Measurements from ENCODE around the gene AGAP1. TPM values are rescaled to one million over a fixed set of nuclear protein-coding genes. Genes with fewer than 3 reads are reported as not detected.

AGAP1 gene
- total RNA-seq, 1 donor from 2014 or later, result 44.0 TPM

- Mint-ChIP-seq H3K9me3 (no peaks in the 10 kb centered on the region), H3K27me3 (ENCODE audit: low read depth) (no peaks in the 10 kb centered on the region), H3K36me3 (peaks cover 3% of the 10 kb centered on the region), H3K4me3 (no peak overlapping the region), H3K4me1 (no peaks in the 10 kb centered on the region), H3K27ac (no peak overlapping the region)
- no peak for DNase-seq (ENCODE audit: low spot score in 2 of 2, unreplicated experiment in 2 of 2)
- TF ChIP-seq CTCF (IDR thresholded peaks at IDR 0.05; ENCODE audit: unreplicated experiment), result no peak
These were observed 235.1 kb downstream of the AGAP1 start for GRCh38 chr2:235728800-235729556.

- H3K4me3 Mint-ChIP-seq, result no peak overlapping the region
- no peak overlapping the region for H3K27ac Mint-ChIP-seq
- no peaks in the 10 kb centered on the region for H3K4me1 Mint-ChIP-seq
- H3K36me3 Mint-ChIP-seq, result peaks cover 3% of the 10 kb centered on the region
- H3K9me3 Mint-ChIP-seq, result no peaks in the 10 kb centered on the region
- DNase-seq (ENCODE audit: low spot score in 2 of 2, unreplicated experiment in 2 of 2), result no peak
- no peaks in the 10 kb centered on the region for H3K27me3 Mint-ChIP-seq (ENCODE audit: low read depth)
- no peak for TF ChIP-seq CTCF (IDR thresholded peaks at IDR 0.05; ENCODE audit: unreplicated experiment)
These were observed 235.7 kb downstream of the AGAP1 start for GRCh38 chr2:235729557-235729947.

DNA sequence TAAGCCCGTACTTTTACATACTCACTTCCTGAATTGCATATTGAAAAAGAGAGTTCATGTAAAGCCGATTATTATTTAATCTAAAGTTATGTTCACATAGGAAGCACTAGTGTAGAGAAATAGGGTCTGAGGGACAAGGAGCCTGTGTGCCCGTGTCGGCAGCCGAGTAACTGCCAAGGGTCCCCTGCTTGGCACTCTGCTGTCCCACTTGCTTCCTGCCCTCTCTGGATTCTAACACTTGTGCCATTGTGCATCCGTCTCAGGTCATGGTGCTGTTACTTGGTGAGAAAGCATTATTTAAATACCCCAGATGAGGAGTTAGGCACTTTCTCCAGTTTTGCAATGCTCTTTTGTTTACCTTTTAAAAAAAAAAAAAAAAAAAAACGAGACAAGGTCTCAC, 236.3 kb downstream of the AGAP1 start:
- Mint-ChIP-seq H3K27me3 (ENCODE audit: low read depth) (no peaks in the 10 kb centered on the region), H3K36me3 (peaks cover 3% of the 10 kb centered on the region), H3K27ac (no peak overlapping the region), H3K9me3 (no peaks in the 10 kb centered on the region), H3K4me1 (no peaks in the 10 kb centered on the region), H3K4me3 (no peak overlapping the region)
- TF ChIP-seq CTCF (IDR thresholded peaks at IDR 0.05; ENCODE audit: unreplicated experiment), result no peak
- DNase-seq (ENCODE audit: low spot score in 2 of 2, unreplicated experiment in 2 of 2), result no peak

DNA sequence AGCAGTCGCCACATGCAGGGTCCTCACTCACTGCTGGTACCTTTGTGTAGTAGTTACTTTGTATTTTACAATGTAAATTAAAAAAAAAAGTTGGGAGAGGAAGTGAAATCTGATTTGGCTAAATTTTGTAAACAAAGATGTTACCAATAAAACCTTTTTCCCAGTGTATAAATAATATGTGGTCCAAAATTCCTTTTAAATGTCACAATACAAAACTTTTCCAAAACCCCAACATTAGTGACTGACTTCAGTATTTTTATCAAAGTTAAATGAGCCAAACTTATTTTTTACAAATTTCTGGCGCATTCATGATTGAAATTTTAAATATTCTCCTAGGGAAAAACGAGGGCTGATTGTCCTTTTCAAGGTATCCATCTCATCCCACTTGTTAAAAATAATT, 239.9 kb downstream of the AGAP1 start:
- no peak for DNase-seq (ENCODE audit: low spot score in 2 of 2, unreplicated experiment in 2 of 2)
- no peak for TF ChIP-seq CTCF (IDR thresholded peaks at IDR 0.05; ENCODE audit: unreplicated experiment)
- Mint-ChIP-seq H3K9me3 (no peaks in the 10 kb centered on the region), H3K4me1 (no peaks in the 10 kb centered on the region), H3K4me3 (no peak overlapping the region), H3K27ac (no peak overlapping the region), H3K36me3 (peaks cover 1% of the 10 kb centered on the region), H3K27me3 (ENCODE audit: low read depth) (no peaks in the 10 kb centered on the region)

- H3K4me3 Mint-ChIP-seq, result no peak overlapping the region
- no peak for TF ChIP-seq CTCF (IDR thresholded peaks at IDR 0.05; ENCODE audit: unreplicated experiment)
- H3K9me3 Mint-ChIP-seq, result no peaks in the 10 kb centered on the region
- no peak overlapping the region for H3K27ac Mint-ChIP-seq
- no peaks in the 10 kb centered on the region for H3K4me1 Mint-ChIP-seq
- no peaks in the 10 kb centered on the region for H3K27me3 Mint-ChIP-seq (ENCODE audit: low read depth)
- H3K36me3 Mint-ChIP-seq, result peaks cover 1% of the 10 kb centered on the region
- DNase-seq (ENCODE audit: low spot score in 2 of 2, unreplicated experiment in 2 of 2), result no peak
These were observed 240.3 kb downstream of the AGAP1 start for GRCh38 chr2:235734168-235734567.

Data from mesothelial cell of epicardium (in vitro differentiated cells).